ENCODE data around the gene RD3L. TPM values are rescaled to one million over a fixed set of nuclear protein-coding genes. Genes with fewer than 3 reads are reported as not detected.

RD3L gene
- total and polyA plus RNA-seq, 10 of the 15 experiments (the other 5 are each of a cell fraction or from before 2014, with no cell fraction given) = not detected

DNA sequence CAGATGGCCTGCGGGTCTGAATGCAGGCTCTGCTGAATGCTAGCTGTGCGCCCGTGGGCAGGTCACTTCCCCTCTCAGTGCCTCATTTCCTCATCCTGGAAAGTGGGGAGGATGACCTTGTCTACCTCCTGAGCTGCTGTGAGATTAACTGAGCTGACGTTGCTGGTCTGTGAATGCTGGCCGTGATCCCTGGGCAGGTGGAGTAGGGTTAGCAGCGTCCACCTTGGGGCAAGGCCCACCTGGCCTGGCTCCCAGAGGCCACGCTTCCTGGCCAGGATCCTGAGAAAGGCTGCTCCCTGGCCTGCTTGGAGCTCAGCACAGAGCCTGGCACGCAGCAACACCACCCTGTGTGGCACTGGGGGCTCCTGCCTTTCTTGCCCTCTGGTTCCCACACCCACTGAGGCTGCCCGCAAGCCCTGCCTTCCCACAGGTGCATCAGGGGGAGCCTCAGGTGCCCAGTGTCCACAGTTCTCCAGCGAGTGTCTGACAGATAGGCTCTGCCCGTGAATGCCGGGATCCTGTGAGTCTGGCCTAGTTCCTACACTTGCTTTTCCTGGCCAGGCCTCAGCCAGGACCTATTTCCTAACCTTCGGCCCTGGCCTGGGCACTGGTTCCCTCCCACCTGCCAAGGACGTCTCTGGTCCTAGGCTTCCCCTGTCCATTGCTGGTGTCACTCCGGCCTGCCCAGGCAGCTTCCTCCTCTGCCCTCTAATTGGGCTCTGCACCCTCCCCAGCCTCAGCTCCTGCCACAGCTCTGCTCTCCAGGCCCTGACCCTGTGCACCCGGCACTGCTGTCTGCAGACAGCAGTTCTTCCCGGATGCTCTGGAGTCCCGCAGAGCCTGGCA, 51.3 kb downstream of the RD3L start:
- FAIRE-seq (no peak), DNase-seq (ENCODE audit: low read depth, low spot score) (no peak), ATAC-seq (no peak; the same call in 2 of the 3 replicates)
- 53% methylated on average over 18 of the region's 18 CpGs for WGBS (ENCODE audit: insufficient coverage, insufficient replicate concordance, low lambda C conversion rate, missing lambda C conversion rate)
- no peak overlapping the region for H3K27ac ChIP-seq (ENCODE audit: control insufficient read depth, insufficient read depth)
- no peak overlapping the region for H3K9ac ChIP-seq (ENCODE audit: control insufficient read depth, insufficient read depth, low read length)
- H3K4me1 ChIP-seq (ENCODE audit: control insufficient read depth, insufficient read depth, low read length) = no peaks in the 10 kb centered on the region
- RAD21 ChIA-PET (ENCODE audit: unreplicated experiment) = interaction anchor here (1.2 kb wide), 1 partner anchor 82 kb away, joined by 3 read pairs; no protein-coding TSS in a partner anchor
- no peaks in the 10 kb centered on the region for H3K36me3 ChIP-seq (ENCODE audit: control insufficient read depth in 2 of 2, insufficient read depth in 2 of 2, low read length in 1 of 2)
- intact Hi-C loops (cut with micrococcal nuclease; ENCODE audit: unreplicated experiment) = no loop called here
- in situ Hi-C loops (cut with MboI) = no loop called here
- H3K9me3 ChIP-seq (replicated peaks; ENCODE audit: control insufficient read depth, insufficient read depth, low read length) = no peaks in the 10 kb centered on the region
- CTCF ChIA-PET = interaction anchor here (1.3 kb wide), 1 partner anchor 10 kb away, joined by 4 read pairs; no protein-coding TSS in a partner anchor
- H2AFZ ChIP-seq (ENCODE audit: control insufficient read depth, low read depth, low read length) = no peak overlapping the region
- H3K4me3 ChIP-seq = no peak overlapping the region
- TF ChIP-seq ZBTB4 (CRISPR knock-in tag; IDR thresholded peaks at IDR 0.05) = no peak
- SMC1A ChIA-PET (ENCODE audit: uncharacterized antibody, unreplicated experiment) = no interaction called here
- H3K4me2 ChIP-seq (ENCODE audit: control insufficient read depth, insufficient read depth) = no peak overlapping the region
- BruUV-seq (replicated peaks) = no TSS peak
- H3K79me2 ChIP-seq (ENCODE audit: control insufficient read depth, insufficient read depth, low read length) = no peaks in the 10 kb centered on the region
- H4K20me1 ChIP-seq (ENCODE audit: control insufficient read depth, insufficient read depth) = no peaks in the 10 kb centered on the region; the same call in 1 of the 2 replicates
- POLR2A ChIA-PET = no interaction called here
- H3K27me3 ChIP-seq (replicated peaks in 1 of 2; ENCODE audit: control insufficient read depth in 2 of 2, insufficient read depth in 2 of 2, low read length in 1 of 2) = no peaks in the 10 kb centered on the region

Other genes starting within 250 kb of the RD3L start
- 48.2 and 50.9 TPM in 2 replicates for gene XRCC3, start 227.1 kb downstream of the RD3L start, total RNA-seq (2014; rRNA removed)
- 24.1 and 28.6 TPM in 2 replicates for gene XRCC3, start 227.1 kb downstream of the RD3L start, total RNA-seq (2014; rRNA removed; fragmentation: Illumina TruSeq; extraction: Trizol)
- gene XRCC3, start 227.1 kb downstream of the RD3L start, total RNA-seq (2021) = 35.8 and 44.8 TPM in 2 replicates
- gene XRCC3, start 227.1 kb downstream of the RD3L start, polyA plus RNA-seq (2011; rRNA removed) = 19.0 and 25.6 TPM in 2 replicates
- 52.0 and 55.3 TPM in 2 replicates for gene XRCC3, start 227.1 kb downstream of the RD3L start, polyA plus RNA-seq (2014; fragmentation: Illumina TruSeq; extraction: Trizol)
- under 1 TPM; 0.37 to 0.60 TPM for gene XRCC3, start 227.1 kb downstream of the RD3L start, polyA plus RNA-seq (2014; fragmentation: Nextera tagmentation; extraction: Ambion mirVana)
- 40.9 and 45.1 TPM in 2 replicates for gene XRCC3, start 227.1 kb downstream of the RD3L start, polyA plus RNA-seq (2014; rRNA removed)
- 10 to 100 TPM; 24.2 to 25.0 TPM for gene XRCC3, start 227.1 kb downstream of the RD3L start, polyA plus RNA-seq (2016; fragmentation: Nextera tagmentation; extraction: Ambion mirVana)
- gene ZFYVE21, start 226.7 kb downstream of the RD3L start, total RNA-seq (2014; rRNA removed) = 12.1 and 13.4 TPM in 2 replicates
- gene ZFYVE21, start 226.7 kb downstream of the RD3L start, total RNA-seq (2014; rRNA removed; fragmentation: Illumina TruSeq; extraction: Trizol) = 8.3 and 9.3 TPM in 2 replicates
- gene ZFYVE21, start 226.7 kb downstream of the RD3L start, total RNA-seq (2021) = 12.1 and 16.9 TPM in 2 replicates
- gene ZFYVE21, start 226.7 kb downstream of the RD3L start, polyA plus RNA-seq (2011; rRNA removed) = 17.4 and 21.7 TPM in 2 replicates
- gene ZFYVE21, start 226.7 kb downstream of the RD3L start, polyA plus RNA-seq (2014; fragmentation: Illumina TruSeq; extraction: Trizol) = 7.9 and 9.1 TPM in 2 replicates
- gene ZFYVE21, start 226.7 kb downstream of the RD3L start, polyA plus RNA-seq (2014; fragmentation: Nextera tagmentation; extraction: Ambion mirVana) = 1 to 10 TPM in 1 of 2 experiments, under 1 TPM in 1; 0.79 to 3.1 TPM
- gene ZFYVE21, start 226.7 kb downstream of the RD3L start, polyA plus RNA-seq (2014; rRNA removed) = 20.6 and 21.8 TPM in 2 replicates
- 10 to 100 TPM; 15.5 to 20.7 TPM for gene ZFYVE21, start 226.7 kb downstream of the RD3L start, polyA plus RNA-seq (2016; fragmentation: Nextera tagmentation; extraction: Ambion mirVana)
- 3.3 and 3.5 TPM in 2 replicates for gene PPP1R13B, start 95.0 kb downstream of the RD3L start, total RNA-seq (2014; rRNA removed)
- 3.0 and 3.1 TPM in 2 replicates for gene PPP1R13B, start 95.0 kb downstream of the RD3L start, total RNA-seq (2014; rRNA removed; fragmentation: Illumina TruSeq; extraction: Trizol)
- 7.3 and 8.7 TPM in 2 replicates for gene PPP1R13B, start 95.0 kb downstream of the RD3L start, total RNA-seq (2021)
- 2.6 and 3.7 TPM in 2 replicates for gene PPP1R13B, start 95.0 kb downstream of the RD3L start, polyA plus RNA-seq (2011; rRNA removed)
- gene PPP1R13B, start 95.0 kb downstream of the RD3L start, polyA plus RNA-seq (2014; fragmentation: Illumina TruSeq; extraction: Trizol) = 2.0 and 3.3 TPM in 2 replicates
- gene PPP1R13B, start 95.0 kb downstream of the RD3L start, polyA plus RNA-seq (2014; fragmentation: Nextera tagmentation; extraction: Ambion mirVana) = under 1 TPM; 0.16 to 0.40 TPM
- gene PPP1R13B, start 95.0 kb downstream of the RD3L start, polyA plus RNA-seq (2014; rRNA removed) = 4.4 and 8.1 TPM in 2 replicates
- gene PPP1R13B, start 95.0 kb downstream of the RD3L start, polyA plus RNA-seq (2016; fragmentation: Nextera tagmentation; extraction: Ambion mirVana) = 1 to 10 TPM in 1 of 2 experiments, under 1 TPM in 1; 0.89 to 1.3 TPM
- not detected in 2 replicates for gene TDRD9, start 14.1 kb downstream of the RD3L start, total RNA-seq (2014; rRNA removed)
- not detected in 2 replicates for gene TDRD9, start 14.1 kb downstream of the RD3L start, total RNA-seq (2014; rRNA removed; fragmentation: Illumina TruSeq; extraction: Trizol)
- gene TDRD9, start 14.1 kb downstream of the RD3L start, total RNA-seq (2021) = not detected in 2 replicates
- 0.12 TPM in 1 of 2 replicates, not detected in the other for gene TDRD9, start 14.1 kb downstream of the RD3L start, polyA plus RNA-seq (2011; rRNA removed)
- not detected in 2 replicates for gene TDRD9, start 14.1 kb downstream of the RD3L start, polyA plus RNA-seq (2014; fragmentation: Illumina TruSeq; extraction: Trizol)
- gene TDRD9, start 14.1 kb downstream of the RD3L start, polyA plus RNA-seq (2014; fragmentation: Nextera tagmentation; extraction: Ambion mirVana) = not detected
- not detected in 2 replicates for gene TDRD9, start 14.1 kb downstream of the RD3L start, polyA plus RNA-seq (2014; rRNA removed)
- not detected for gene TDRD9, start 14.1 kb downstream of the RD3L start, polyA plus RNA-seq (2016; fragmentation: Nextera tagmentation; extraction: Ambion mirVana)
- gene ASPG, start 143.2 kb upstream of the RD3L start, total RNA-seq (2014; rRNA removed) = not detected in 2 replicates
- not detected in 2 replicates for gene ASPG, start 143.2 kb upstream of the RD3L start, total RNA-seq (2014; rRNA removed; fragmentation: Illumina TruSeq; extraction: Trizol)
- gene ASPG, start 143.2 kb upstream of the RD3L start, total RNA-seq (2021) = 0.29 TPM in 1 of 2 replicates, not detected in the other
- not detected in 2 replicates for gene ASPG, start 143.2 kb upstream of the RD3L start, polyA plus RNA-seq (2011; rRNA removed)
- gene ASPG, start 143.2 kb upstream of the RD3L start, polyA plus RNA-seq (2014; fragmentation: Illumina TruSeq; extraction: Trizol) = not detected in 2 replicates
- not detected for gene ASPG, start 143.2 kb upstream of the RD3L start, polyA plus RNA-seq (2014; fragmentation: Nextera tagmentation; extraction: Ambion mirVana)
- gene ASPG, start 143.2 kb upstream of the RD3L start, polyA plus RNA-seq (2014; rRNA removed) = not detected in 2 replicates
- not detected for gene ASPG, start 143.2 kb upstream of the RD3L start, polyA plus RNA-seq (2016; fragmentation: Nextera tagmentation; extraction: Ambion mirVana)
- not detected in 2 replicates for gene KIF26A, start 196.1 kb upstream of the RD3L start, total RNA-seq (2014; rRNA removed)
- gene KIF26A, start 196.1 kb upstream of the RD3L start, total RNA-seq (2014; rRNA removed; fragmentation: Illumina TruSeq; extraction: Trizol) = not detected in 2 replicates
- 0.05 TPM in 1 of 2 replicates, not detected in the other for gene KIF26A, start 196.1 kb upstream of the RD3L start, total RNA-seq (2021)
- gene KIF26A, start 196.1 kb upstream of the RD3L start, polyA plus RNA-seq (2011; rRNA removed) = not detected in 2 replicates
- gene KIF26A, start 196.1 kb upstream of the RD3L start, polyA plus RNA-seq (2014; fragmentation: Illumina TruSeq; extraction: Trizol) = not detected in 2 replicates
- not detected for gene KIF26A, start 196.1 kb upstream of the RD3L start, polyA plus RNA-seq (2014; fragmentation: Nextera tagmentation; extraction: Ambion mirVana)
- gene KIF26A, start 196.1 kb upstream of the RD3L start, polyA plus RNA-seq (2014; rRNA removed) = not detected in 2 replicates
- gene KIF26A, start 196.1 kb upstream of the RD3L start, polyA plus RNA-seq (2016; fragmentation: Nextera tagmentation; extraction: Ambion mirVana) = not detected